ENCODE results near the gene TMIGD3.

DNA sequence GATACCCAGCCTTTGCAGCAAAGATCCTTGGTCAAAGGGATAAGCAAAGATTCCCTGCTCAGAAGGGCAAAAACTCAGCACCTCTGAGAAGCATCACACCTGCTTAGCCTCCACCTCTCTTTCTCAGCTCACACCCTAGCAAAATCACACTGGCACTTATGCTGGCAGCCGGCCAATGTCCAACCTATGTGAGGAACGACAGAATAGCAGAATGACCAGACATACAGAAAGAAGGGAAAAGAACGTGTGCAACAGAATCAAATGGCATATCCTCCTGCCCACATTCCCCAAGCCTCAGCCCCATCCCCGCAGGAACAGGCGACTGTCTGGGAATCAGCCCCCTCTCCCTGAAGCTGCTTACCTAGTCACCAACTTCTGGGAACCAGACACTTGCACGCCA, 664 bp upstream of the TMIGD3 start:
- TF ChIP-seq, protein P1, sequence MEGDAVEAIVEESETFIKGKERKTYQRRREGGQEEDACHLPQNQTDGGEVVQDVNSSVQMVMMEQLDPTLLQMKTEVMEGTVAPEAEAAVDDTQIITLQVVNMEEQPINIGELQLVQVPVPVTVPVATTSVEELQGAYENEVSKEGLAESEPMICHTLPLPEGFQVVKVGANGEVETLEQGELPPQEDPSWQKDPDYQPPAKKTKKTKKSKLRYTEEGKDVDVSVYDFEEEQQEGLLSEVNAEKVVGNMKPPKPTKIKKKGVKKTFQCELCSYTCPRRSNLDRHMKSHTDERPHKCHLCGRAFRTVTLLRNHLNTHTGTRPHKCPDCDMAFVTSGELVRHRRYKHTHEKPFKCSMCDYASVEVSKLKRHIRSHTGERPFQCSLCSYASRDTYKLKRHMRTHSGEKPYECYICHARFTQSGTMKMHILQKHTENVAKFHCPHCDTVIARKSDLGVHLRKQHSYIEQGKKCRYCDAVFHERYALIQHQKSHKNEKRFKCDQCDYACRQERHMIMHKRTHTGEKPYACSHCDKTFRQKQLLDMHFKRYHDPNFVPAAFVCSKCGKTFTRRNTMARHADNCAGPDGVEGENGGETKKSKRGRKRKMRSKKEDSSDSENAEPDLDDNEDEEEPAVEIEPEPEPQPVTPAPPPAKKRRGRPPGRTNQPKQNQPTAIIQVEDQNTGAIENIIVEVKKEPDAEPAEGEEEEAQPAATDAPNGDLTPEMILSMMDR (IDR thresholded peaks at IDR 0.05) = no peak
- TF ChIP-seq POLR2AphosphoS5 (IDR thresholded peaks at IDR 0.05) = no peak
- TF ChIP-seq POLR2A (IDR thresholded peaks at IDR 0.05) = no peak
- TF ChIP-seq EP300 (IDR thresholded peaks at IDR 0.05) = no peak

Measured in sigmoid colon (tissue), 4 donors.